Stimulated activated CD4-positive, alpha-beta T cell treated with anti-CD3 and anti-CD28 coated beads, Interleukin-15, amount 100 ng/mL, for 1 hour (primary cell): ENCODE measurements around the gene METTL4.
A peak's percentile ranks its signal among the peaks of the same experiment; 100 is the strongest.

Source experiments
- DNase-seq, 2 donors: peaks; one replicate each; pipeline ENCODE4 v3.0.0-alpha.2; 2020; ENCODE audit warnings: low read depth in 1 of 2, low spot score in 1 of 2

METTL4 gene, protein sequence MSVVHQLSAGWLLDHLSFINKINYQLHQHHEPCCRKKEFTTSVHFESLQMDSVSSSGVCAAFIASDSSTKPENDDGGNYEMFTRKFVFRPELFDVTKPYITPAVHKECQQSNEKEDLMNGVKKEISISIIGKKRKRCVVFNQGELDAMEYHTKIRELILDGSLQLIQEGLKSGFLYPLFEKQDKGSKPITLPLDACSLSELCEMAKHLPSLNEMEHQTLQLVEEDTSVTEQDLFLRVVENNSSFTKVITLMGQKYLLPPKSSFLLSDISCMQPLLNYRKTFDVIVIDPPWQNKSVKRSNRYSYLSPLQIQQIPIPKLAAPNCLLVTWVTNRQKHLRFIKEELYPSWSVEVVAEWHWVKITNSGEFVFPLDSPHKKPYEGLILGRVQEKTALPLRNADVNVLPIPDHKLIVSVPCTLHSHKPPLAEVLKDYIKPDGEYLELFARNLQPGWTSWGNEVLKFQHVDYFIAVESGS

DNA sequence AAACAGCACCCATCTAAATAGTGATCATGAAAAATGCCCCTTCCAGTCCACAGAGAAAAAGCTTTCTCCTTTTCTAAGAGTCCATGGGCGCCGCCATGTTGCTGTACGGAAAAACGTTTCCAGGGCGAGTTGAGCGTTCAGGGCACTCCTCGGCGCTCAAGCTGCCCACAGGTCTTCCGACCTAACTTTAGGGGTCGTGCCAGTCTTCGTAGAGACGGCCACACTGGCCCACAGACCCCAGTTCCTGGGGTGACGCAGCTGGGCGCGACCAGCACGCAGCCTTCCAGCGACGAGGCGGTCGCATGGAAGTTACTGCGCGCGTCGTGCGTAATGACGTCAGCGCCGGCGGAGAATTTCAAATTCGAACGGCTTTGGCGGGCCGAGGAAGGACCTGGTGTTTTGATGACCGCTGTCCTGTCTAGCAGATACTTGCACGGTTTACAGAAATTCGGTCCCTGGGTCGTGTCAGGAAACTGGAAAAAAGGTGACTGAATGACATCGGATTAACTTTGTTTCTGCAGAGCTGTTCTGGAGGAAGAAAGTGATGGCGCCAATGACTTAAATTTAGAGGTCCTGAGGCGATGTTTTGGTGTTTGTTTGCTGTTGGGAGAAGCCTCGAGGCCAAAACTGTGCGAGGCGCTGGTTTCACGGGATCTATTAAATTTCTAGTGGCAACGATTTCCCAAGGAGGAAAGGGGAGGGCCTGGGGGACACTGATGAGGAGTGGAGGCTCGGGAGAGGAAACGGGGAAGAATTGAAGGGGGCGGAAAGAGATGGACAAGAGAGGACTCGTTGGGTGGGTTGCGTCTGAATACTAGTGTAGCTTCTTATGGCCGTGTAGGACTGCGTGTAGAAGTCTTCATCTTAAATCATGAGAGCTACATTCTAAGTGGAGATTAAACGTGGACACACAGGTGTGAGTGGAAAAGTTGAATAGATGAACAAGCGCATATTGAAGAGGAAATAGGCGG lies at the start of gene METTL4, which contains the start of gene NDC80:
METTL4 (minus strand) TSS at position 306 of the 971 bp plus-strand sequence. CDS start 4,289 bp downstream, outside the sequence.
NDC80 (plus strand) TSS at position 358 of the 971 bp plus-strand sequence. CDS start 1,429 bp downstream, outside the sequence.
- DNase-seq = peak; percentile 71 to 72

DNA sequence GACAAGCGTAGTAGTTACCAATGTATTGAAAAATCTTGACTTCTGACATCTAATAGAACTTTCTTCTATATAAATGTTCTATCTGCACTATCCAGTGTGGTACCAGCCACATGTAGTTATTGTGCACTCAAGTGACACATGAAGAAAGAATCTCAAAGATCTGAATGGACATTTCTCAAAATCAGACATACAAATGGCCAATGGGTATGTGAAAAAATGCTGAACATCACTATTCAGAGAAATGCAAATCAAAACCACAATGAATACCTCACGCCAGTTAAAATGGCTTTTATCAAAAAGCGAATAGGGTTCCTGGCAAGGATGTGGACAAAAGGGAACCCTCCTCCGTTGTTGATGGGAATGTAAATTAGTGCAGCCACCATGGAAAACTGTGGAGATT lies 46.7 kb upstream of the METTL4 start:
- no peak for DNase-seq

DNA sequence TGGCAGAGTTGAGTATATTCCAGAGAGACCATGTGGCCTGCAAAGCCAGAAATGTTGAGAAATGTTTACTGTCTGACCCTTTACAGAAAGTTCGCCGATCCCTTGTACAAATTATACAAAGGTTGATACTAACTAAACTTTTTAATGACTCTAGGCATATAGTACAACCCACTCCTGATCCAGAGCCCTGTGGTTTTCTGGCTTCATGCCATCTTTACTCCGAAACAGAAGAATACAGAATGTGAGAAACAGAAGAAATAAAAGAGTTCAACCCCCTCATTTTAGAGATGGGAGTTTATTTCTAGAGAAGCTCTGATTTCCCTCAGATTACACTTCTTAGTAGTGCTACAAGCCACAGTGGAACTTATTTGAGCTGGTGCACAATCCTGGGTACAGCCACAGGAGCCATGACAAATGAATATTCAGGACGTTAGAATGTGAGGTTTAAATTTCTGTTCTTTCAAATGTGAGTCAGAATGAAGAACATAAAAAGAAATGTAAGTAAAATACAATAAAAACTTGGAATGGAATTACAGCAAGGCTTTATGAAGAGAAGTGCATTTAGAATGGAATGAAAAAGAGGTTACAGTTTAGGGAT lies 46.2 kb upstream of the METTL4 start:
- DNase-seq = no peak

DNA sequence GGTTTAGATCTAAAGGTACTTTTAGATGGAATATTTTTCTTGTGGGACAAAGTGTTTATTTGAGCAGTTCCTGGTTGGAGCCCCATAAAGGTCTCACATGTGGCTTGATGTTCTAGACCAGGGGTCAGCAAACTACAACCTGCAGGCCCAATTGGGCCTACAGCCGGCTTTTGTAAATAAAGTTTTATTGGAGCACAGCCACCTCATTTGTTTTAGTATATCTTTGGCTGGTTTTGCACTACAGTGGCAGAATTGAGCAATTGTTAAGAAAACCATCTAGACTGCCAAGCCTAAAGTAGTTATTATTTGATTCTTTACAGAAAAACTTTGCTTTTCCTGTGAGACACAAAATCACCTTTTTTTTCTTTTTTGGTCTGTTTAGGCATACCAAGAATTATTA lies 41.7 kb upstream of the METTL4 start:
- DNase-seq = no peak

DNA sequence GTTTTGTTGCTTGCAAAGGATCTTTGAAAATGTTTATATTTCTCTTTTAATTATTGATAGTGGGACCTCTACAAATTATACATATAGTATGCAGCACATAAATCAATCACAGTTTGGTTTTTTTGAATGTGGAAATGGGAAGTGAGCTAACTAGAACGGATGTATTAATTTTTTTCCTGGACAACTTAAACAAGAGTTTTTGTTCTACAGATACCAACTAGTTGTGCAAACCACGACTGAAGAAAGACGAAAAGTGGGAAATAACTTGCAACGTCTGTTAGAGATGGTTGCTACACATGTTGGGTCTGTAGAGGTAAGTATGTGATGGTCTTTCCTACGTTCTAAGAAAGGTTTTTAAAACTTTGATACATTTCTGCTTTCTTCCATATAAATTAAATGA lies 39.2 kb upstream of the METTL4 start:
- DNase-seq = no peak

DNA sequence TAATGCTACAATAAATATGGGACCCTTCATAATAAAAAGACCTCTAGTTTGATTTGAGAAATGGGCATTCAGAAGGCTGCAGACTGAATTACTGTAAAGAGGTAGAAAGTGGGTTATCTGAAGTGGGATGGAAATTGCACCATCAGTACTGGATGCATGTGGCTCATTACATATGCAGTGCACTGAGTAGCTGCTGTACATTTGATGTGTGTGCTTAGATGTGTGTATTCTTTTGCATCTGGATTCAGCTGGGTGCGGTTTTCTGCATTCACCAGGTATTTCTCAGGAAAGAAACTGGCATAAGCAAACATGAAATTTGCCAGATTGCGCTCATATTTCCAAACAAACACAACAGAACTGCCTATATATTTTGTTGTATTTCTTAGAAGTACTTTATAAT lies 38.3 kb upstream of the METTL4 start:
- no peak for DNase-seq

DNA sequence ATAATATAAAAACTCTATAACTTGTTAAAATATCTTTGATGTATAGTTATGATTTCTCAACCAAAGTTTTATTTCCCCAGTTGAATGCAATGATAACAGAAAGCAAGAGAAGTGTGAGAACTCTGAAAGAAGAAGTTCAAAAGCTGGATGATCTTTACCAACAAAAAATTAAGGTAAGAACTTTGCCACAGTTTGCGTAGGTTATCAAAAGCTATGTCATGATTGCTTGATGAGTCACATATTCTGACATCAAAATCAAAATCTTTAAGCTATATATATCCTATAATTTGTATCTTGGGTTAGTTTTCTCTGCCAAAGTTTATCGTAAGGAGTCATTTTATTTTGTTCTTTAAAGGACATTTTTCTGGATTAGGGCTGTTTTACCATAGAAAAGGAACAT lies 35.0 kb upstream of the METTL4 start:
- DNase-seq = no peak

DNA sequence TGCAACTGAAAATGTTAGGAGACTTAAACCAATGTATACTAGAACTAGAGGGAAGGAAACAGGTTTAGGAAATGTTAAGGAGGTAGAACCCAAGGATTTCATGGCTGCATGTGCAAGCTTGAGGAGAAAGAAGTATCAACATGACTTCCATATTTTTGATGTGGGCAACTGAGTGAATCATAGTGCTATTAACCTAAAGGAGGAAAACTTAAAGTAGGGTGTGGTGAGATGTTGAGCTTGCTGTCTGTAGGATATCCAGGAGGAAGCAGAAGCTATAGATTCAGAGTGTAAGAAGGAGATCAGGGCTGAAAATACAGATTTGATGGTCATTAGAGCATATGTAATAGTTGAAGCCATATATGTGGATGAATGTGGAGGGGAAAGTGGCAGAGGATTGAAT lies 31.5 kb upstream of the METTL4 start:
- no peak for DNase-seq

DNA sequence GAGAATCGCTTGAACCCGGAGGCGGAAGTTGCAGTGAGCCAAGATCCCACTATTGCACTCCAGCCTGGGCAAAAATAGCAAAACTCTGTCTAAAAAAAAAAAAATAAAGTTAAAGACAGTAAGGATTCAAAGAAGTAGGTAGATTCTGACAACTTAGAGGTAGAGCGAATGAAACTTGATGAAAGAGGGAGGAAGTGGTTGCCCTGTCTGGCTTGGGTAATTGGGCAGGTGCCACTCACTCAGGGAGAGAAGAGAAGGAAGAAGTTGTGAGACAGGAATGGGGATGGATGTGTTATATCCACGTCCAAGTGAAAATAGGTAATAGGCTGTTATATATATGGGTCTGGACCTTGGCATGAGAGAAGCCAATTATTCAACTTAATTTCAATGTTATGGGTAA lies 26.3 kb upstream of the METTL4 start:
- no peak for DNase-seq

DNA sequence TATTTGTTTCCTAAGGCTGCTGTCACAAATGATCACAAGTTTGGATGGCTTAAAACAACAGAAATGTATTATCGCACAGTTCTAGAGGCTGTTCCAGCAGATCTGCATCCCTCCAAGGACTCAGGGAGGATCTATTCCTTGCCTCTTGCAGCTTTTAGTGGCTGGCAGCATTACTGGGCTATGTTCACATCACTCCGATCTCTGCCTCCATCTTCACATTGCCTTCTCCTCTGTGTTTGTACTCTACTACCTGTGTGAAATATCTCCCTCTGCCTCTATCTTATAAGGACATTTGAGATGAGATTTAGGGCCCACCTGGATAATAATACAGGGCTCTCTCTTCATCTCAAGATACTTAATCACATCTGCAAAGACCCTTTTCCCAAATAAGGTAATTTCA lies 19.0 kb upstream of the METTL4 start:
- no peak for DNase-seq

DNA sequence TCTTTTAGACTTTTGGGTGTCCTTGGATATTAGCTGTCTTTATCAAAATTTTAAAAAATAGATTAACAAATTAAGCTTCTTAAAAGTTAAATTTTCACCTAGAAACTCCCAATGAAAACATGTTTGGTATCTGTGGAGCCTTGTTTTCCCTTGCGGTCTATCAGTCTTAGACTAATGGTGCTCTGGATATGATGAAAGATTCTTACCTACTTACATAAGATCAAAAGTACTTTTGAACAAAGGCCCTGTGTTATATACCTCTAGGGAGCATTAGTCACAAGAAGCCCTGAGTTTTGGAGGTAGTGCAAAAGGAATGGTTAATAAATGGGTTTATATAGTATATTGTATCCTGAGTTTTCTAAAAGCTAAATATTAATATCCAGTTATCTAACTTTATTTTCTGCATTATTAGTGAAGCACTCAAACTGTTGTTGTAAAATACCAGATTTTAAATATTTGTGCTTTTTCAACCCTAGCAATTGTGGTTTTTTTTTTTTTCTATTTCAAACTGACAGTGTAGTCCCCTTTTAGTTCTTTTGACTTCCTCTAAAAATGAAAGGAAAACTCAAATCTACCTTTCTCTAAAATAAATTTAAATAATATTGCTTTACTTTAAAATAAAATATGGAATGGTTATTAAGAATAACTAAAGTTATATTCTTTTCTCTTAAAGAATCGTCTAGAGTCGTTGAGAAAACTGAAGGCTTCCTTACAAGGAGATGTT lies 18.2 kb upstream of the METTL4 start:
- DNase-seq = no peak

DNA sequence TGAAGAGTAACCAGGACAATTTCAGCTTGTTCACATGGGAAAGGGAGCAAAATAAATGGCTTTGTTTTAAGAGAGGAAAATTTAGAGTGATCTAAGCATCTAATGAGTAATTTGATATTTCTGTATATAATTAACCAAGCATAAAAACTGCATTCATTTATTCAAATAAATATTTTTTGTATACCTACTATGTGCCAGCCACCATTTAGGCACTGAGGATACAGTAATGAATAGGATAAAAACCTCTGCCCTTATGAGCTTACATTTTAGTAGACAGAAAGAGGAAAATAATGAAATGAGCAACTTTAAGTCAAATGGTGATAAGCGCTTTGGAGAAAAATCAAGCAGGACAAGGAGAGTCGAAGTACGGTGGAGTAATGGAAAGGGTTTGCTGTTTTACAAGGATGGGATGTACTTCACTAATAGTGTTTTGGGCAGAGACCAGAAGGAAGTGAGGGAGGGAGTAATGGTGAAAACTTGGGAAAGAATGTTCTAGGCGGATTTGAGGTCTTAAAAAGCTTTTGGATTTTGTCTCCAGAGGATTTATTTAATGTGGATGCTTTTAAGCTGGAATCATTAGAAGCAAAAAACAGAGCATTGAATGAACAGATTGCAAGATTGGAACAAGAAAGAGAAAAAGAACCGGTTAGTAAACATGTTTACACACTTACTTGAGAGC lies 17.5 kb upstream of the METTL4 start:
- no peak for DNase-seq

DNA sequence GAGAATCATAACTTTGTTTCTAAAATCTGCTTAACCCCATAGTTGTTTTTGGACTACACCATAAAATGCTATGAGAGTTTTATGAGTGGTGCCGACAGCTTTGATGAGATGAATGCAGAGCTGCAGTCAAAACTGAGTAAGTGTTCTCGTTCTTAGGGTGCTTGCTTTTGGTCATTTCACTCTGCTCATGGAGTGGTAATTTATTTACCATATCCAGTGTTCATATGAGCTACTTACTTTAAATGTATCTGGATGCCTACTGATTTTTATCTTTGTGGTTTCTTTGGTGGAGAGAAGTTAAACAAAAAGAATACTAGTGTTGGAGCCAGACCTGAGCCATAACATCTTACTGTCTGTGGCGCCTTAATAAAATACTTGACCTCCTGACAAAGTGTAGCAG lies 16.5 kb upstream of the METTL4 start:
- DNase-seq = no peak

DNA sequence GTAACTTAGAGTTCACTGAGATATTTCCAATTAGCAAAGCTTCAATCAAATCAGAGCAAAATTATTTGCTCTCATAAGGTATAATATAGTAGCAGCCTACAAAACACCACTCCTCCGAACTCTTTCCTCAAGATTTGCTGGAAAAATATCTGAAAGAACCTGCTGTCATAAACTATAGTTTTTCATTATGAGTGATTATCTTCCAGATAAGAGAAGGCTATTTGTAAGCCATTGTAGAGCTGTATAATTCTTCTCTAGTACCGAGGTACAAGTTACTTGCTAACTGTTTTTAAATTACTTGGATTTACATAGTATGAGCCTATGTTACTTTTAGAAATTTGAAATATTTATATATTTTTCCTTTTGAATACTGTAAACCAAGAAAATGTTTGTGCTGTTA lies 2.1 kb upstream of the METTL4 start:
- DNase-seq = no peak

DNA sequence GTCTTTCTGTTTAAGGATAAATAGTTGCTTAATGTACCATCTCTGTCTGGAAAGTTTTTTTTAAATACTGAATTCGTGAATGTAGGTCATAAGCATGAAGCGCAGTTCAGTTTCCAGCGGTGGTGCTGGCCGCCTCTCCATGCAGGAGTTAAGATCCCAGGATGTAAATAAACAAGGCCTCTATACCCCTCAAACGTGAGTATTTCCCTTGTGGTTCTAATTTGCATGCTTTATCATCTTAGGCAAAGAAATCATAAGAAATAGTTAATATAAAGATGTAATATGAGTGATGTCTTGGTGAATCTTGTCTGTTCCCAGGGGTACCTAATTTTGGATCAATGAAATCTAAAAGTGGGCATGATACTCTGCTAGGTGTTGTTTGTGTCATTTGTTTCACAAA lies 1.6 kb upstream of the METTL4 start:
- no peak for DNase-seq

DNA sequence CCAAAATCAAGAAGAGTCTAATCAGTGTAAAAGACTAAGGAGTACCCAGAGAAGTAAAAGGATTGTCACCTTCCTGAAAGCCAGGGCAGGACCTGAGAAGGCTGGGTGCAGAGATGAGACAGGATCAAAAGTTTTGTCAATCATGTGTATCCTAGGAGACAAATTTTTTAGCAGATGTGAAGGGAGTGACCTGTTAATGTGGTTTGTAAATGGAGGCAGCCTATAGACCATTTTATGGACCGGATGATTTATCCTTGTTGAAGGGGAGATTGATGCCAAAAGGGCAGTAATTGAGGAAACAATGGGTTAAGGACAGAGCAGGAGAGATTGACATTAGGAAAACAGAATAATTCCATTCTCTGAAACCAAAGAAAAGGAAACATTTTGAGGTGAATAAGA lies 865 bp upstream of the METTL4 start:
- DNase-seq = no peak

DNA sequence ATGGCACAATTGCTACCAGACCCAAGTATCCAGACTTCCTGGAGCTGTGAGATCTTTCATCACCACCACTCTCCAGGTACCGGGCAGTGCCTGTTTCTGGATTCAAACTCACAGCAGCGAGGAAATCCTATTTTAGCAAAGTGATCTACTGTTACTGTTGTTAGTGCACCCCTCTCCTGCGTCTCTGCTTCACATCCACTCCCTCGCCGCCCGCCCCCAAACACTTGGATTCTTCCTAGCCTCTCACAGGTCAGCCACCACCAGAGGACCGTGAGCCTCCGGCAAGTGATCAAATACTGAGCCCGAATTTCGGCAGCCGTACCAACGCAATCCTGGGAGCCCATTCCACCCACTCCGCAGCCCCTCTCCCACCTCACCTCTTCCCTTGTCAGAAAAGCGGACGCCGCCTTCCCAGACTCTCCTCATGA lies 519 bp downstream of the METTL4 start:
- peak in 1 of 2 donors; percentile 39 for DNase-seq

DNA sequence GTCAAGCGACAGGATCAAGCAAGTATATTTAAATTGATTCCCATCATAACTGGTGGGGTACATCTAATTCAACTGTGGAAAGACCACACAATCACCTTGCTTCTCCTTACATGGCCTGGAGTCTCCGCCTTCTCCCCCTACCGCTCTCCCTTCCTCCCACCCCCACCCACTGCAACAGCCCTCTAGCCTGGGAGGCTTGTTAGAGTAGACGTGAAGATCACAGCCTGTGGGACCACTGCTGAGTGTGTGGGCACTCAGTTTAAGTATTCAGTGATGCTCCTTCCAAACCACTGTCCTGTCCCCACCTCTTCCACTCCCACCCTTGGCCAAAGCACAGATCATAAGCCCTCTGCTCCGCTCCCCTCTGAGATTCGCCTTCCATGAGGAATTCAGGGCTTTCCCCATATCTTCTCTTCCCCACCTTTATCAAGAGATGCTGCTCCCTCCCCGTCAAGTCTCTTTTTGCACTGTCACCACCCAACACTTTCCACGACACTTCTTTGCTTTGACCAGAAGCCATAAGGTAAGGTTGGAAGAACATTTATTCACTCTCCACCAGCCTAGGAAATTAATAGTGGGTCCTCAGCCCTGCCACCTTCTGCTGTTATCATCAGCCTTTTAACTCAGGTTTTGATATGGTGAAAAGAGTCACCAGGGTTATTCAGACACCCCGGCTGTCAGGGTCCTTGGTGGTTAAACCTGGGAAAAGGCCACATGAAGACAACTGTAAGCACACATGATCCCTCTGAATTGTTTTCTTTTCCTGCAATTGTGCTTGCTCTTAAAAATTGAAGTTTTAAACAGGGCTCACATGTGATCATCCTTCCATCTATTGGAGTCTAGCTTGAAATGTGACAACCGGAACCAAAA lies 1.7 kb downstream of the METTL4 start:
- no peak for DNase-seq

DNA sequence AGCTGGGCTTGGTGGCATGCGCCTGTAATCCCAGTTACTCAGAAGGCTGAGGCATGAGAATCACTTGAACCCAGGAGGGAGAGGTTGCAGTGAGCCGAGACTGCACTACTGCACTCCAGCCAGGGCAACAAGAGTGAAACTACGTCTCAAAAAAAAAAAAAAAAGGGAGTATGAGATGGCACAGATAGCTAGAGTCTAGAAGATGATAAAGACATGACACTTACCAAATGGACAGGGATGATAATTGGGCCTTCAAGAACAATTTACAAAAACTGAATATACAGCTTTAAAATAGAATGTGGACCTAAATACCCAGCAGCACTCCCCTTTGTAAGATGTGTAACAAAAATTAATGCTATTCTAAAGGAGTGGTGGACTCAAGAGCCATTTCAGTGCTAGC lies 2.7 kb downstream of the METTL4 start:
- no peak for DNase-seq
